CD14-positive monocyte (primary cell): Measurements from ENCODE around the gene ANAPC16. TPM values are rescaled to one million over a fixed set of nuclear protein-coding genes. Genes with fewer than 3 reads are reported as not detected.
"Not testable (repeated sequence)": the region's sequence is repeated elsewhere in the genome, so short reads cannot be mapped to it uniquely, and the experiment has no call there.

Experiments
- DNase-seq, 3 donors: peaks; one replicate each; pipeline ENCODE4 v3.0.0-alpha.2; 2011 to 2022
- H2AFZ ChIP-seq: 2 replicates; pipeline ENCODE4 v1.6.0; 2012; ENCODE audit warnings: mild to moderate bottlenecking, low read depth, low read length, inconsistent platforms; ENCODE audit not compliant: insufficient read depth, poor library complexity, severe bottlenecking
- H3K27ac ChIP-seq, 2 donors: 1 replicate in 1 of 2; 2 replicates in 1 of 2; pipeline ENCODE4 v1.5.1; 2012 to 2013; ENCODE audit warnings: low read length in 2 of 2, control low read depth in 1 of 2, inconsistent platforms in 1 of 2, low read depth in 1 of 2, mild to moderate bottlenecking in 1 of 2
- H3K27me3 ChIP-seq, 2 donors: one replicate each; pipeline versions ENCODE4 v1.6.0 to v1.6.1; 2011 to 2013; ENCODE audit warnings: low read length in 2 of 2; ENCODE audit not compliant: control insufficient read depth in 2 of 2, insufficient read depth in 2 of 2
- H3K36me3 ChIP-seq, 2 donors: replicated peaks in 1 of 2; 1 replicate in 1 of 2; 2 replicates in 1 of 2; pipeline versions ENCODE4 v1.5.1 to v1.6.1; 2012 to 2013; ENCODE audit warnings: low read length in 2 of 2, control low read depth in 1 of 2, inconsistent platforms in 1 of 2, mild to moderate bottlenecking in 1 of 2; ENCODE audit not compliant: insufficient read depth in 2 of 2, control insufficient read depth in 1 of 2
- H3K4me1 ChIP-seq, 2 donors: 1 replicate in 1 of 2; 2 replicates in 1 of 2; pipeline versions ENCODE4 v1.5.1 to v1.6.1; 2012 to 2013; ENCODE audit warnings: low read length in 2 of 2, control low read depth in 1 of 2, inconsistent platforms in 1 of 2, mild to moderate bottlenecking in 1 of 2, moderate library complexity in 1 of 2; ENCODE audit not compliant: insufficient read depth in 2 of 2, control insufficient read depth in 1 of 2
- H3K4me2 ChIP-seq: replicated peaks from 2 replicates; pipeline ENCODE3; 2012; ENCODE audit warnings: low read length, moderate library complexity, mild to moderate bottlenecking; ENCODE audit not compliant: poor library complexity, severe bottlenecking; ENCODE audit errors: extremely low read depth
- H3K4me3 ChIP-seq, 3 experiments: fragments of 200-600 bp in 1 of 3; sonication (generic) in 1 of 3; replicated peaks in 1 of 3; 1 replicate in 2 of 3; 2 replicates in 1 of 3; pipeline ENCODE4 v1.5.1; 2011 to 2013; ENCODE audit warnings: low read length in 3 of 3, mild to moderate bottlenecking in 3 of 3, control low read depth in 2 of 3, low read depth in 2 of 3, inconsistent platforms in 1 of 3, moderate library complexity in 1 of 3
- H3K79me2 ChIP-seq: 2 replicates; pipeline ENCODE4 v1.6.0; 2012; ENCODE audit warnings: mild to moderate bottlenecking, control low read depth, inconsistent platforms, low read length, moderate library complexity; ENCODE audit not compliant: insufficient read depth
- H3K9ac ChIP-seq: 2 replicates; pipeline ENCODE4 v1.6.0; 2017; ENCODE audit warnings: low read length, mild to moderate bottlenecking; ENCODE audit not compliant: insufficient read depth, poor library complexity, severe bottlenecking
- H3K9me3 ChIP-seq, 2 donors: replicated peaks in 1 of 2; 1 replicate in 1 of 2; 2 replicates in 1 of 2; pipeline versions ENCODE4 v1.5.1 to v1.6.1; 2012 to 2013; ENCODE audit warnings: low read length in 2 of 2, control low read depth in 1 of 2; ENCODE audit not compliant: control insufficient read depth in 1 of 2, insufficient read depth in 1 of 2
- H4K20me1 ChIP-seq: 2 replicates; pipeline ENCODE4 v1.6.0; 2012; ENCODE audit warnings: mild to moderate bottlenecking, low read length, control low read depth, moderate library complexity; ENCODE audit not compliant: insufficient read depth
- H3K27ac Mint-ChIP-seq, 7 donors: one replicate each; pipeline ENCODE4 v1.8.0; 2020; ENCODE audit warnings: mild to moderate bottlenecking in 7 of 7, mixed read lengths in 7 of 7, moderate library complexity in 6 of 7, inconsistent platforms in 2 of 7
- H3K27me3 Mint-ChIP-seq, 3 donors: one replicate each; pipeline ENCODE4 v1.8.0; 2021 to 2022; ENCODE audit warnings: low read depth in 3 of 3, mild to moderate bottlenecking in 3 of 3, mixed read lengths in 3 of 3, moderate library complexity in 3 of 3, inconsistent platforms in 1 of 3
- H3K36me3 Mint-ChIP-seq, 2 donors: one replicate each; pipeline ENCODE4 v1.8.0; 2020; ENCODE audit warnings: mixed read lengths in 2 of 2, inconsistent platforms in 1 of 2, mild to moderate bottlenecking in 1 of 2
- H3K4me1 Mint-ChIP-seq: one replicate; pipeline ENCODE4 v1.8.0; 2020; ENCODE audit warnings: mild to moderate bottlenecking, mixed read lengths
- H3K4me3 Mint-ChIP-seq, 2 donors: one replicate each; pipeline ENCODE4 v1.8.0; 2020; ENCODE audit warnings: mild to moderate bottlenecking in 2 of 2, mixed read lengths in 2 of 2, moderate library complexity in 1 of 2
- H3K9me3 Mint-ChIP-seq, 7 donors: one replicate each; pipeline ENCODE4 v1.8.0; 2020 to 2022; ENCODE audit warnings: mixed read lengths in 7 of 7, mild to moderate bottlenecking in 6 of 7, moderate library complexity in 6 of 7, inconsistent platforms in 2 of 7
- CTCF ChIP-seq: fragments of 200-600 bp; IDR thresholded peaks from one replicate; pipeline ENCODE4 v1.8.0; 2022; ENCODE audit warnings: antibody characterized with exemption, mild to moderate bottlenecking
- WGBS: methylation state at CpG from one replicate; pipeline ENCODE4 v1.1.5; 2013; ENCODE audit warnings: missing lambda C conversion rate; ENCODE audit not compliant: insufficient coverage; 5-methylcytosine and 5-hydroxymethylcytosine counted together
- intact Hi-C, 2 donors: fragments of 100-400 bp; cut with micrococcal nuclease; formaldehyde crosslinking; loops; one replicate each; pipeline versions ENCODE4 v1.15.0 to v1.15.1; 2023
- polyA plus RNA-seq, 3 donors: library from polyadenylated mRNA; depleted of rRNA in 1 of 3; unstranded in 2 of 3; stranded (reverse) in 1 of 3; fragments of 300-500 nt in 2 of 3; fragments of >200 nt in 1 of 3; fragmentation: Illumina TruSeq in 2 of 3; gene quantifications; 1 replicate in 2 of 3; 2 replicates in 1 of 3; pipeline ENCODE4 v1.2.3, GENCODE V29; 2012 to 2021

Gene ANAPC16
- polyA plus RNA-seq, 3 donors, result 65.5 to 167 (median 148) TPM

GRCh38 chr10:72267381-72267780 lies 51.6 kb downstream of the ANAPC16 start:
- peaks cover under 1% of the 10 kb centered on the region in 2 donors for H3K4me1 ChIP-seq
- no peaks in the 10 kb centered on the region for H3K27me3 ChIP-seq
- Mint-ChIP-seq H3K27ac (no peak overlapping the region), H3K4me3 (no peak overlapping the region), H3K36me3 (no peaks in the 10 kb centered on the region), H3K4me1 (peaks cover 8% of the 10 kb centered on the region), H3K27me3 (peaks cover 0 to 12% (median 6%) of the 10 kb centered on the region in 3 donors), H3K9me3 (peaks cover 0 to 1% (median 0%) of the 10 kb centered on the region in 7 donors)
- H3K9ac ChIP-seq, result no peak overlapping the region
- no peak overlapping the region for H3K27ac ChIP-seq
- no peak for DNase-seq
- no peak overlapping the region for H3K4me2 ChIP-seq
- no peaks in the 10 kb centered on the region for H4K20me1 ChIP-seq
- H3K9me3 ChIP-seq, result no peaks in the 10 kb centered on the region
- H2AFZ ChIP-seq, result no peak overlapping the region
- intact Hi-C loops, result no loop called here
- no peak for TF ChIP-seq CTCF
- H3K36me3 ChIP-seq, result no peaks in the 10 kb centered on the region
- no peaks in the 10 kb centered on the region for H3K79me2 ChIP-seq
- 92% methylated on average over 5 of the region's 6 CpGs for WGBS
- H3K4me3 ChIP-seq, result no peak overlapping the region

DNA sequence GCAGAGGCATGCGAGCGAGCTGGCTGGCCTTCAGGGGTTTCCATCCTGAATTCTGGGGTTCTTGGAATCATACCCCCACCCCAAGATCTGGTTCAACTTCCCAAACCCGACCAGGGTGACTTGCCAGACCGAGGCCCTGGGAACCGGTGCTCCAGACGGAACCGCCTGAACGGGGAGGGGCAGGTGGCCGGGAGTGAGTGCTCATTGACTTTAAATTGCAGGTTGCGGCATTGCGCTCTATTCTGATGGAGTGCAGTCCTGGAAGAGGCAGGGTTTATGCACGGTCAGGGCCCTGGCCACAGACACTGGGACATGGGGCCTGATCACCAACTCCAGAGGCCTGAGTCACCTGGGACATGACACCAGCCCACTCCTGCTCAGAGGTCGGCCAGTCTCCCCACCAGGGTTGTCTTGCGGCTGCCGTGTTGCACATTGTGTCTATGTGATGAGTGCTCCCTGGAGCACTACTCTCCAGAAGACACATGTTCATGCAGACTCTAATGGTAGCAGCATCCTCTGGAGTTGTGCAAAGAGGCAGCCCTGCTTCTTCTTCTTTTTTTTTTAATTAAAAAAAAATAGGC lies 52.1 kb downstream of the ANAPC16 start:
- intact Hi-C loops, result no loop called here
- H3K36me3 Mint-ChIP-seq, result no peaks in the 10 kb centered on the region
- H3K27ac Mint-ChIP-seq, result no peak overlapping the region
- TF ChIP-seq CTCF, result no peak
- Histone ChIP-seq H3K27ac (no peak overlapping the region), H3K27me3 (no peaks in the 10 kb centered on the region), H3K4me3 (no peak overlapping the region), H3K4me2 (no peak overlapping the region), H3K36me3 (no peaks in the 10 kb centered on the region), H3K9ac (no peak overlapping the region), H4K20me1 (no peaks in the 10 kb centered on the region), H3K9me3 (no peaks in the 10 kb centered on the region), H3K4me1 (peaks cover 5 to 6% of the 10 kb centered on the region in 2 donors), H2AFZ (no peak overlapping the region), H3K79me2 (no peaks in the 10 kb centered on the region)
- peaks cover 0 to 2% (median 0%) of the 10 kb centered on the region in 7 donors for H3K9me3 Mint-ChIP-seq
- H3K4me3 Mint-ChIP-seq, result no peak overlapping the region
- no peak for DNase-seq
- H3K4me1 Mint-ChIP-seq, result peaks cover 12% of the 10 kb centered on the region
- 99% methylated on average over 14 of the region's 15 CpGs for WGBS
- peaks cover 0 to 13% (median 9%) of the 10 kb centered on the region in 3 donors for H3K27me3 Mint-ChIP-seq

GRCh38 chr10:72268475-72269200 lies 52.8 kb downstream of the ANAPC16 start:
- H3K9ac ChIP-seq, H3K36me3 Mint-ChIP-seq, H3K27me3 ChIP-seq, H3K79me2 ChIP-seq, H2AFZ ChIP-seq, intact Hi-C loops, H3K27ac Mint-ChIP-seq, H3K9me3 ChIP-seq, H3K36me3 ChIP-seq, H3K4me3 ChIP-seq, H3K27ac ChIP-seq, H3K4me2 ChIP-seq, H3K4me1 Mint-ChIP-seq, H3K4me3 Mint-ChIP-seq, DNase-seq, H4K20me1 ChIP-seq, H3K9me3 Mint-ChIP-seq: not testable (repeated sequence)
- peaks cover 0 to 13% (median 11%) of the 10 kb centered on the region in 3 donors for H3K27me3 Mint-ChIP-seq
- WGBS, result no CpG with 5 or more reads among the region's 5 CpGs
- H3K4me1 ChIP-seq, result peaks cover 11 to 13% of the 10 kb centered on the region in 2 donors
